Stimulated activated CD4-positive, alpha-beta T cell treated with anti-CD3 and anti-CD28 coated beads, TNF-alpha, amount 100 ng/mL, for 48 hours (primary cell): ENCODE results near the gene PDAP1.
A peak's percentile ranks its signal among the peaks of the same experiment; 100 is the strongest.
"Not testable (repeated sequence)": the region's sequence is repeated elsewhere in the genome, so short reads cannot be mapped to it uniquely, and the experiment has no call there.

Experiments used
- DNase-seq, 3 donors: peaks; one replicate each; pipeline ENCODE4 v3.0.0-alpha.2; 2020; ENCODE audit warnings: low read depth in 3 of 3

The PDAP1 gene, protein sequence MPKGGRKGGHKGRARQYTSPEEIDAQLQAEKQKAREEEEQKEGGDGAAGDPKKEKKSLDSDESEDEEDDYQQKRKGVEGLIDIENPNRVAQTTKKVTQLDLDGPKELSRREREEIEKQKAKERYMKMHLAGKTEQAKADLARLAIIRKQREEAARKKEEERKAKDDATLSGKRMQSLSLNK

DNA sequence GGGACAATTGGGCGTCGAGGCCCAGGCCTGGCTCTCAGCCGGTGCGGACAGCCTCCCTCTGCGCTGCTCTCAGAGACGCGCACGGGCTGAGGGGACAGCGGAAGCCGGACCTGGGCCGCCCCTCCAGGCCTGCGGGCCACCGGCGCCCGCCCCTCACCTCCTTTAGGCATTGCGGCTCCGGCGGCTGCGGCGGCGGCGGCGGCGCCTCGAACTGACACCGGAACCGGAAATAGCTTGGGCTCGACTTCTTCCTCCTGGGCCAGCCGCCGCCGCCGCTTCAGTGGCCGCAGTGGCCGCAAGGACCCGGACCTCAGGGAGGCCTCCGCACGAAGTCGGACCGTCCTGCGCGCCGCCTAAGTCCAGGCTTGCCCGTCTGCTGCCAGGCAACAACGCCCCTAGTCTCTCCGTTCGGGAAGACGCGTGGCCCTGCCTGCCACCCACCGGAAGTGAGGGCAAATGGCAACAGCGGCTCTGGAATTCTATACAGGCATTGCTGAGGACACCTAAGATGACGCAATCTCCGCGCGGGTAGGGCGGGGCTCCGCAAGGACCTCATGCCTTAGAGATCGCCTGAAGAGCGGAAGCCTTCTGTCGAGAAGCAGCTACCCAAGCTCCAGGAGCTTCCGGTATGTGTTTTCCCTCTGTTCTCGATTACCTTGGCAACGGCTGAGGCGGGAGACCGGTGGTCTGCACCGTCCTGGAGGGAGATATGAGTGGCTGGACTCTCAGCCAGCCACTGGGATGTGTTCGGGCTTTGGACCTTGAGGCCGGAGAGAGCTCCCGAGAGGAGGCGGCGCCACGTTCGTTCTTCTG, at the start of gene PDAP1, which contains the start of gene BUD31:
Gene PDAP1 (minus strand): TSS at position 219 of the 813 bp plus-strand sequence. CDS start 49 bp downstream, at position 170.
Gene BUD31 (plus strand): TSS at position 591 of the 813 bp plus-strand sequence. CDS start 2,124 bp downstream, outside the sequence.
- peak; percentile 80 to 89 (median 87) for DNase-seq

GRCh38 chr7:99457650-99458493, 49.5 kb upstream of the PDAP1 start:
- no peak for DNase-seq

GRCh38 chr7:99457050-99457649, 48.8 kb upstream of the PDAP1 start:
- DNase-seq = no peak

DNA sequence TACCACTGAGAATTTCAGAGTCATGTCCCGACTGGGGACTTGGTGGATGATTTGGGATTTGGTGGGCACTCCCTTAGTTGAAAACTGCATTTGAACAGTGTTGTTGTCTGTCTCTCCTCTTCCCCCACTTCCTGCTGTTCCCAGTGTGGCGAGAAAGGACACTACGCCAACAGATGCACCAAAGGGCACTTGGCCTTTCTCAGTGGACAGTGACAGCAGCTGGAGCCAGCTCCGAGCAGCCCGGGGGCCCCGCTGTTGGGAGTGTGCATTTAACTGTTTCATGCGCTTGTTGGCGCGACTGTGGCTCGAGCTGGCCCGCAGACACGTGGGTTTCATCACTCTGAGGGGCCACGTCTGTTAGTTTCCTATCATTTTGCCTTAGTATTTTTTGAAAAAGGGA, 47.9 kb upstream of the PDAP1 start:
- DNase-seq = no peak

GRCh38 chr7:99455874-99456273, 47.5 kb upstream of the PDAP1 start:
- no peak for DNase-seq

DNA sequence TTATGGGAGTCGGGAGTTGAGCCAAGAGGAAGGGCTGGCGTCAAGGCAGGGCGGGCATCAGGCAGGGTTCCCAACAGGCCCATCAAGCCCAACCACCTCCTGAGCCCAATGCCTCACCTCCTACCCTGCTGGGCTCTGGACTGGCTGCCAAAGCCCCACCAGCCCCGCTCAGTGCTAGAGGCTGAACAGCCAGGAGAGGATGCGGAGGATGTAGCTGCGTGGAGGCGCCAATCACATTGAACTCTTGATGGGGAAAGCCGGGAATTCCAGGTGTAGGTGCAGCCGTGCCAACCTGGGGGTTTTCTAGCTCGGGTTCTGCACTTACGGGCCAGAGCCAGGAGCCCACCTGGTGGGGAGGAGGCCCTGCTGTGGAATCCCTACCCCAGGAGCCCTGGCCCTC, 44.7 kb upstream of the PDAP1 start:
- no peak for DNase-seq

DNA sequence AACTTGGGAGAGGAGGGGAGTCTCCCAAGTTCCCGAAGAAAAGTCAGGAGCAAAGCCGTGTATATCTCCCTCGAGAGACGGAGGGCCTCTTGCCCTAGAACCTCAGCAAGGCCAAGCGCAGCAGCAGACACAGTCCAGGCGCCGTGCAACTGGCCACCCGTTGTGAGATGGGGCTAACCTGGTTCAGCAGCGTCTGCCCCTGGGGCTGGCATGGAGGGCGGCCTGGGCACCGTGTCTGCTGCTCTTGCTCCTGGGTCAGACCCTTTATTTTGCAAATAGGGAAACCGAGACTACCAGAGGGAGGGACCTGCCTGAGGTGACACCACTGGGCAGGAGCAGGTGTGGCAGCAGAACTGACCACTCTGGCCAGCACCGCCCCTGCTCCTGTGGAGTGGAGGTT, 44.1 kb upstream of the PDAP1 start:
- no peak for DNase-seq

DNA sequence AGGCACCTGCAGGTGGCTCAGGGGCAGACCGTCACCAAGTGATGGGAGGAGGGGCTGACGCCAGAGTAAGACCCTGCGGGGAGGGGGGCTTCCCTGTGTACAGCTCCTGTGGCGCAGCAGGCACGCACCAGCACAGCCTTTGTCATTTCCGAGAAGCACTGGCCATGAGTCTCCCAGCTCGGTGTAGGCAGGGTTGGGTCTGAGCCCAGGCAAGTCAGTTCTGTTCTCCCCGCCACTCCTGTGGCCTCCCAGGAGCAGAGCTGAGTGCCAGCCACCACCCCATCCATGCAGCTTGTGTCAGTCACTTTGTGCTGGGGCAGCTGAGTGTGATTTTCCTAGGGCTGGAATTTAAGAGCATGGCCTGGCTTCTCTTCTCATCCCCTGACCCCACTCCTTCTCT, 43.5 kb upstream of the PDAP1 start:
- no peak for DNase-seq

GRCh38 chr7:99449326-99449725, 40.9 kb upstream of the PDAP1 start:
- DNase-seq = no peak

GRCh38 chr7:99448855-99449254, 40.5 kb upstream of the PDAP1 start:
- no peak for DNase-seq

- no peak for DNase-seq
These were observed 39.5 kb upstream of the PDAP1 start for GRCh38 chr7:99447943-99448342.

DNA sequence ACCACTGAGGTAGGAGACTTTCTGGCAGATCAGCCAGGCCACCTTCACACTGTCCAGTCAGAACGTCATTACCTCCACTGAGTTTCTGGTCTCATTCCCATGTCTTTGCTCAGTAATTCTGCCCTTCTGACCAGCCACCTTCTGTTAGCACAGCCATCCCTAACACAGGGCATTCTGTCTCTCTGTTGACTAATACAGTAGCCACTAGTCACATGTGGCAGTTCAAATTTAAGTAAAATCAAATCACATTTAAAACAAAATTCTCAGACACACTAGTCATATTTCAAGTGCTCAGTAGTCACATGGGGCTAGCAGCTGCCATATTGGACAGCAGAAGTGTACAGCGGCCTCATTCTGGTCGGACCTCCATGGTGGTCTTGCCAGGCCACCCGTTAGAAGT, 37.7 kb upstream of the PDAP1 start:
- DNase-seq = no peak

- DNase-seq = no peak
These were observed 31.8 kb upstream of the PDAP1 start for GRCh38 chr7:99440195-99440594.

DNA sequence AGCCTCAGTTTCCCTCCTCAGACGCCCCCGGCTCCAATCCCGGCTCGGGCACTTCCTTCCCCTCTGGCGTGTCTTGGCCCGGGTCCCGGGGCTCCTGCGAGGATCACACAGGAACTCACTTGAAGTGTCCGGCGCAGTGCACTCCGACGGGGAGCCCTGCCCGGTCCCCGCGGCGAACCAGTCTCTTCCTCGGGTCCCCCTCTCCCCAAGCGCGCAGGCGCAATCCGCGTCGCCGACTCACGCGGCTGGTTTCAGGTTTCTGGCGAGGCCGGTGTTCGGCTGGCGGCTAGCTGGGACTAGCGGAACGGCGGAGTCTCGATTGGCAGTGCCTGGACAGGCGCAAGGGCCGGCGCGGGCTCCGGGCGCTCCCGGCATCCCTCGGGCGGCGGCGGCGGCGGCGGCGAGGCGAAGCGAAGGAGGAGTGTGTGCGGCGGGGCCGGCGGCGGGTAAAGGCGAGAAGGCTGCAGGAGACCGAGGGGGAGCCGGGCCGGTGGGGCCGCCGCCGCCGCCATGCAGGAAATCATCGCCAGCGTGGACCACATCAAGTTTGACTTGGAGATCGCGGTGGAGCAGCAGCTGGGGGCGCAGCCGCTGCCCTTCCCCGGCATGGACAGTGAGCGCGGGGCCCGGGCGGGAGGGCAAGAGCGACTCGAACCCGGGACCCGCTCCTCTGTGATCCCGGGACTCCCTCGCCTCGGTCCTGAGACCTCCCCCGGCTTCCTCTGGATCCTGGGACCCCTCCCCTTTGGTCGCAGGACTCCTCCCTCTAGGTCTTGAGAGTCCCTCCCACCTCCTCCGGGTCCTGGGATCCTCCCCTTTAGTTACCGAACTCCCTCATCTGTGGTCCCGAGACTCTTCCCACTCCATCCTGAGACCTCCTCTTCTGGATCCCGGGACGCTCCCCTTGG, 30.4 kb upstream of the PDAP1 start, which contains the start of the genes CPSF4 and PTCD1:
Gene CPSF4 (plus strand): TSS at position 371 of the 908 bp plus-strand sequence. CDS start 140 bp downstream, at position 511.
Gene PTCD1 (minus strand): TSS at position 226 of the 908 bp plus-strand sequence. CDS start 3,556 bp downstream, outside the sequence.
- DNase-seq = peak; percentile 82 to 91 (median 90)

- no peak for DNase-seq
These were observed 29.7 kb upstream of the PDAP1 start for GRCh38 chr7:99437946-99438572.

DNA sequence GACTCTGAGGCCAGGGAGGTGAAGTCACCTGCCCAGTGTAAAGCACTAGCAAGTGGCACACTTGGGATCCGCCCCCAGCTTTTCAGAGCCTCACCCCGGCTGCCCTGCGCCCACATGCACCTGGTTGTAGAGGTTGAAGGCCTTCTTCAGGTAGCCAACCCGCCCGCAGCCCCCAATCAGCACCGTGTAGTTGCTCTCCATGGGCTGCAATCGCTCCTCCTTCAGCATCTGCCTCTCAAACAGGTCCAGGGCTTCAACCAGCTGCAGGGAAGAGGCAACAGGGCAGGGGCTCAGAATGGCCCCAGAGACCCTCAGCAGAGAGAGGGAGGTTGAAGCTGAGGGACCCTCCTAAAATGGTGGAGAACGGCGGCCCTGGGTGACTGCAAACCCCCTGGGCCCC, 24.8 kb upstream of the PDAP1 start:
- DNase-seq = no peak

DNA sequence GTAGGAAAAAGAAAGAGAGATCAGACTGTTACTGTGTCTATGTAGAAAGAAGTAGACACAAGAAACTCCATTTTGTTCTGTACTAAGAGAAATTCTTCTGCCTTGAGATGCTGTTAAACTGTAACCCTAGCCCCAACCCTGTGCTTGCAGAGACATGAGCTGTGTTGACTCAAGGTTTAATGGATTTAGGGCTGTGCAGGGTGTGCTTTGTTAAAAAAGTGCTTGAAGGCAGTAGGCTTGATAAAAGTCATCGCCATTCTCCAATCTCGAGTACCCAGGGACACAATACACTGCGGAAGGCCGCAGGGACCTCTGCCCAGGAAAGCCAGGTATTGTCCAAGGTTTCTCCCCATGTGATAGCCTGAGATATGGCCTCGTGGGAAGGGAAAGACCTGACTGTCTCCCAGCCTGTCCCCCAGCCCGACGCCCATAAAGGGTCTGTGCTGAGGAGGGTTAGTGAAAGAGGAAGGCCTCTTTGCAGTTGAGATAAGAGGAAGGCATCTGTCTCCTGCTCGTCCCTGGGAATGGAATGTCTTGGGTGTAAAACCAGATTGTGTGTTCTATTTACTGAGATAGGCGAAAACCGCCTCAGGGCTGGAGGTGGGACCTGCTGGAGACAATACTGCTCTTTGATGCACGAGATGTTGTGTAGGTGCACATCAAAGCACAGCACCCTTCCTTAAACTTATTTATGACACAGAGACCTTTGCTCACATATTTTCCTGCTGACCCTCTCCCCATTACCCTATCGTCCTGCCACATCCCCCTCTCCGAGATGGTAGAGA, 23.6 kb upstream of the PDAP1 start:
- not testable (repeated sequence) for DNase-seq

DNA sequence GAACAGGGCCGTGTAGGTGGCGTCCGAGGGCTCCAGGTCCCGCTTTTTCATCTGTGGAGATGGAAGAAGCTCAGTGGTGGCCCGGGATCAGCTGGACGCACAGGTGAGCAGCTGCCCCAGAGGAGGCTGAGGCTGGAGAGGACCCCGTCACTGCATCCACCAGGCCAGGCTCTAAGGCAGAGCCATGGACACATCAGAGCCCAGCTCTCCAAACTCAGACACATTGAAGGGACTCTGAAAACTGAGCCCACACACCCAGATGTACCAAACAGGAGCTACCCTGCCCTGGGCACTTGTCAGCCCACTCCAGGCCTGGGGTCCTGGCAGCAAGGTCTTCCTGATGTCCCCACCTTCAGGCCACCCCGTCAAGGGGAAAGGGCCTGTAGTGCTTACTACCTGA, 21.4 kb upstream of the PDAP1 start:
- DNase-seq = no peak

GRCh38 chr7:99428972-99429566, 20.7 kb upstream of the PDAP1 start:
- DNase-seq = no peak
